OCI-LY7 (cell line): Measurements from ENCODE around the gene SERTAD4. TPM values are rescaled to one million over a fixed set of nuclear protein-coding genes. Genes with fewer than 3 reads are reported as not detected.

Experiments used
- BruUV-seq: library from RNA; stranded (reverse); fragments of 400-500 nt; replicated peaks from 2 replicates; lab custom pipeline; 2021; lab: Mats Ljungman, UMichigan
- CTCF ChIA-PET: fragments of 300-600 bp; sonication (Branson Sonifier 250); formaldehyde crosslinking; loops from one replicate; lab custom pipeline; 2022; ENCODE audit warnings: antibody characterized with exemption; ENCODE audit not compliant: unreplicated experiment; lab: Charles Lee
- POLR2A ChIA-PET: fragments of 300-600 bp; sonication (Branson Sonifier 250); formaldehyde crosslinking; loops from one replicate; lab custom pipeline; 2022; ENCODE audit warnings: antibody characterized with exemption; lab: Charles Lee
- DNase-seq: peaks from one replicate; pipeline ENCODE4 v3.0.0-alpha.2; 2015; ENCODE audit warnings: low spot score
- H2AFZ ChIP-seq: fragments of 200-600 bp; sonication (generic), shearing (Covaris generic); 2 replicates; pipeline ENCODE4 v1.6.1; 2014; ENCODE audit warnings: mild to moderate bottlenecking, antibody characterized with exemption, low read length, moderate library complexity
- H3K27ac ChIP-seq: fragments of 200-600 bp; sonication (generic); 2 replicates; pipeline ENCODE4 v1.5.1; 2014; ENCODE audit warnings: mixed run types, low read depth, mild to moderate bottlenecking, moderate library complexity, low read length, inconsistent platforms; ENCODE audit not compliant: poor library complexity, severe bottlenecking
- H3K36me3 ChIP-seq: fragments of 200-600 bp; sonication (generic); 2 replicates; pipeline ENCODE4 v1.6.1; 2014; ENCODE audit warnings: mild to moderate bottlenecking, antibody characterized with exemption, low read length, moderate library complexity, mixed read lengths; ENCODE audit not compliant: insufficient read depth
- H3K4me1 ChIP-seq: fragments of 200-600 bp; sonication (generic); 2 replicates; pipeline ENCODE4 v1.5.1; 2014; ENCODE audit warnings: mild to moderate bottlenecking, low read length; ENCODE audit not compliant: insufficient read depth, poor library complexity, severe bottlenecking
- H3K4me2 ChIP-seq: fragments of 200-600 bp; sonication (generic); 2 replicates; pipeline ENCODE4 v1.6.1; 2014; ENCODE audit warnings: mild to moderate bottlenecking, low read length
- H3K4me3 ChIP-seq: fragments of 200-600 bp; sonication (generic); 2 replicates; pipeline ENCODE4 v1.5.1; 2014; ENCODE audit warnings: mild to moderate bottlenecking, low read depth, low read length; ENCODE audit not compliant: poor library complexity, severe bottlenecking
- H3K79me2 ChIP-seq: fragments of 200-600 bp; sonication (generic); 2 replicates; pipeline ENCODE4 v1.6.1; 2016; ENCODE audit warnings: low read depth, mild to moderate bottlenecking, low read length, moderate library complexity, mixed read lengths; ENCODE audit not compliant: insufficient read depth
- H3K9me2 ChIP-seq: fragments of 200-600 bp; sonication (generic); 2 replicates; pipeline ENCODE4 v1.6.1; 2016; ENCODE audit warnings: mild to moderate bottlenecking, low read length, mixed read lengths; ENCODE audit not compliant: insufficient read depth
- H3K9me3 ChIP-seq: fragments of 200-600 bp; sonication (generic); 2 replicates; pipeline ENCODE4 v1.6.1; 2014; ENCODE audit warnings: mild to moderate bottlenecking, mixed run types, low read length, mixed read lengths
- H4K20me1 ChIP-seq: fragments of 200-600 bp; sonication (generic); 2 replicates; pipeline ENCODE4 v1.6.1; 2014; ENCODE audit warnings: mild to moderate bottlenecking, antibody characterized with exemption, low read length, moderate library complexity, mixed read lengths; ENCODE audit not compliant: insufficient read depth
- EZH2phosphoT487 ChIP-seq: fragments of 200-600 bp; sonication (generic); IDR thresholded peaks from 2 replicates; pipeline ENCODE4 v1.6.1; 2018; ENCODE audit warnings: low read depth, borderline replicate concordance, mild to moderate bottlenecking, mixed run types, antibody characterized with exemption, low read length, moderate library complexity, mixed read lengths
- intact Hi-C: fragments of 100-400 bp; cut with micrococcal nuclease; formaldehyde crosslinking; loops from one replicate; pipeline ENCODE4 v1.10.0; 2022; ENCODE audit not compliant: unreplicated experiment
- total RNA-seq, 2 experiments: library from RNA; depleted of rRNA in 1 of 2; stranded (reverse); fragments of >200 nt in 1 of 2; shearing (Covaris generic) in 1 of 2; gene quantifications; 2 replicates each; pipeline ENCODE4 v1.2.3, GENCODE V29; 2014 to 2022
- TF ChIP-seq, protein P1 (sequence below): fragments of 200-600 bp; sonication (generic); conservative IDR thresholded peaks from 2 replicates; pipeline ENCODE4 v1.5.1; 2014; ENCODE audit warnings: mild to moderate bottlenecking, antibody characterized with exemption, low read length, moderate library complexity, mixed read lengths

Gene SERTAD4
- total RNA-seq, 2 experiments from 2014 or later, result not detected

DNA sequence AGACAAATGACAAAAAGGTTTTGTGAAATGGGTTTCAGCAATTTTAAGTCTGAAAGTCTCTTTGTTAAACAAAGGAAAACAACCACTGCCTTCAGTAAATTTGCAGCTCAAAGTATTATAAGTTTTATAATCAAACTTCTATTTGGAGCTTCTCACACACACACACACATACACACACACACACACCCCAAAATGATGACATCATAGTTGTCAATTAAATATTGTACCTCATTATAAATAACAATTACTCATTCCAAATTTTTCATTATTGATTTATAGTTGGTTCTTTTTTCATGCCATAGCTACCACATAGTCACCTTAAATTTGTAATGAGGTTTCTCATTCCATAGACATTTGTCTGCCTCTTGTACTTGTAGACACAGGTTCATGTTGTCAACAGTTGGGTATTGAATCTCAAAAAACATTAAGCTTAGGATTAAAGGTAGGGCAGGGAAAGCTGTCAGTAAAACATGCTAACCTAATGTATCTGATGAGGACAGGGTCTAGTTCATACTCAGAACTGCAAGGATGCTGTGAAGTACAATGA, 2.4 kb upstream of the SERTAD4 start:
- BruUV-seq, result no TSS peak
- TF ChIP-seq, protein P1, sequence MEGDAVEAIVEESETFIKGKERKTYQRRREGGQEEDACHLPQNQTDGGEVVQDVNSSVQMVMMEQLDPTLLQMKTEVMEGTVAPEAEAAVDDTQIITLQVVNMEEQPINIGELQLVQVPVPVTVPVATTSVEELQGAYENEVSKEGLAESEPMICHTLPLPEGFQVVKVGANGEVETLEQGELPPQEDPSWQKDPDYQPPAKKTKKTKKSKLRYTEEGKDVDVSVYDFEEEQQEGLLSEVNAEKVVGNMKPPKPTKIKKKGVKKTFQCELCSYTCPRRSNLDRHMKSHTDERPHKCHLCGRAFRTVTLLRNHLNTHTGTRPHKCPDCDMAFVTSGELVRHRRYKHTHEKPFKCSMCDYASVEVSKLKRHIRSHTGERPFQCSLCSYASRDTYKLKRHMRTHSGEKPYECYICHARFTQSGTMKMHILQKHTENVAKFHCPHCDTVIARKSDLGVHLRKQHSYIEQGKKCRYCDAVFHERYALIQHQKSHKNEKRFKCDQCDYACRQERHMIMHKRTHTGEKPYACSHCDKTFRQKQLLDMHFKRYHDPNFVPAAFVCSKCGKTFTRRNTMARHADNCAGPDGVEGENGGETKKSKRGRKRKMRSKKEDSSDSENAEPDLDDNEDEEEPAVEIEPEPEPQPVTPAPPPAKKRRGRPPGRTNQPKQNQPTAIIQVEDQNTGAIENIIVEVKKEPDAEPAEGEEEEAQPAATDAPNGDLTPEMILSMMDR, result no peak
- TF ChIP-seq EZH2phosphoT487, result no peak
- Histone ChIP-seq H3K4me2 (no peak overlapping the region), H3K9me2 (no peaks in the 10 kb centered on the region), H3K79me2 (no peaks in the 10 kb centered on the region), H2AFZ (no peak overlapping the region), H3K4me3 (no peak overlapping the region), H3K36me3 (no peaks in the 10 kb centered on the region), H3K4me1 (no peaks in the 10 kb centered on the region), H4K20me1 (no peaks in the 10 kb centered on the region), H3K9me3 (no peaks in the 10 kb centered on the region), H3K27ac (no peak overlapping the region)
- DNase-seq, result no peak
- ChIA-PET POLR2A (no interaction called here), CTCF (no interaction called here)
- intact Hi-C loops, result no loop called here

DNA sequence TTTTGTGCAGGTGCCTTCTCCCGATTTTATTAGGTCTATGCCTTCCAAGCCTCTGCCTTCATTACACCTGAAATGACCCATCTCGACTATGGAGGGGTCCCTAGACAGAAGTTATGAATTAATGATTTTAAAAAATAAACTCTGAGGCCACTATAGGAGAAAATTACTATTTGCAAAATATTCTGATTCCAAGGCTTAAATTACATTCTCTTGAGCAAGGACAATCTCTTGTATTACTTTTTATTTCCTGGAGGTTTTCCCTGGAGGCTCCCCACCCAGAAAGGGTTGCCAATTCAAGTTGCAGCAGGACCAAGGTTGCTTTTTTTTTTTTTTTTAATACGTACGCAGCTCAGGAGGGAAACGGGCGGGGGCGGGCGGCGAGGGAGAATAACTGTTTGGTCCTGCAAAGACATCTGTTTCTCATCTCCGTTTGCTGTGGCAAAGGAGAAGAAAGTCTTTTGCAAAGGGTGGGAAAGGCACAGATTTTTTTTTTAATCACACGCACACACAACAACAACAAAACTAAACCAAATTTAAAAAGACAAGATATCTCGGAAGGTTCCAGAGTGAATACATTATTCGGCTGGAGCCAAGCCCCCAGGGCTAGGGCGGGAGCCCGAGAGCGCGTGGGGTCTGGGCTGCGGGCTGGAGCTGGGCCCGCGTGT, 618 bp upstream of the SERTAD4 start:
- Histone ChIP-seq H2AFZ (no peak overlapping the region), H4K20me1 (no peaks in the 10 kb centered on the region), H3K4me3 (no peak overlapping the region), H3K9me2 (no peaks in the 10 kb centered on the region), H3K36me3 (no peaks in the 10 kb centered on the region), H3K27ac (no peak overlapping the region), H3K79me2 (no peaks in the 10 kb centered on the region), H3K4me1 (no peaks in the 10 kb centered on the region), H3K9me3 (no peaks in the 10 kb centered on the region), H3K4me2 (no peak overlapping the region)
- DNase-seq, result no peak
- POLR2A ChIA-PET, result interaction anchor here (0.6 kb wide), 1 partner anchor 73 kb away, joined by 3 read pairs; no protein-coding TSS in a partner anchor
- no TSS peak for BruUV-seq
- CTCF ChIA-PET, result no interaction called here
- intact Hi-C loops, result no loop called here
- TF ChIP-seq, protein P1, result no peak
- peak; percentile 89 for TF ChIP-seq EZH2phosphoT487

DNA sequence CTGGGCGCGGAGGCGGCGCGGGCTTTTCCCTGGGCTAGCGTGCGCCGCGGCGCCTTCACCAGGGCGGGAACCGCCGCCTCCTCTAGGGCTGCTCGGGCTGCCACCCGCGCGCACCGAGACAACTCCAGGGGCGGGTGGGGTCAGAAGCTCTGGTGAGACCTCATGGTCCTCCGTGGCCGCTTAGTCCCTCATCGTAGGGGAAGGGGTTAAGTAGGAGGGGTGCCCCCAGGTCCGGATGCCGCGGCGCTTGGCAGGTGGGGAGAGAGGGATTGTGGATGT, 559 bp downstream of the SERTAD4 start:
- Histone ChIP-seq H3K27ac (no peak overlapping the region), H2AFZ (no peak overlapping the region), H3K36me3 (no peaks in the 10 kb centered on the region), H3K4me3 (no peak overlapping the region), H3K9me3 (no peaks in the 10 kb centered on the region), H3K4me2 (no peak overlapping the region), H3K9me2 (no peaks in the 10 kb centered on the region), H4K20me1 (no peaks in the 10 kb centered on the region), H3K4me1 (no peaks in the 10 kb centered on the region), H3K79me2 (no peaks in the 10 kb centered on the region)
- CTCF ChIA-PET, result no interaction called here
- BruUV-seq, result no TSS peak
- POLR2A ChIA-PET, result no interaction called here
- no peak for DNase-seq
- TF ChIP-seq EZH2phosphoT487, result no peak; the same call in 1 of the 2 replicates
- TF ChIP-seq, protein P1, result no peak
- intact Hi-C loops, result no loop called here
